ENCODE measurements around the gene TRIM66. TPM values are rescaled to one million over a fixed set of nuclear protein-coding genes. Genes with fewer than 3 reads are reported as not detected.

The TRIM66 gene
- total RNA-seq, 4 donors from 2014 or later, result 12.1 to 34.2 (median 19.8) TPM

DNA sequence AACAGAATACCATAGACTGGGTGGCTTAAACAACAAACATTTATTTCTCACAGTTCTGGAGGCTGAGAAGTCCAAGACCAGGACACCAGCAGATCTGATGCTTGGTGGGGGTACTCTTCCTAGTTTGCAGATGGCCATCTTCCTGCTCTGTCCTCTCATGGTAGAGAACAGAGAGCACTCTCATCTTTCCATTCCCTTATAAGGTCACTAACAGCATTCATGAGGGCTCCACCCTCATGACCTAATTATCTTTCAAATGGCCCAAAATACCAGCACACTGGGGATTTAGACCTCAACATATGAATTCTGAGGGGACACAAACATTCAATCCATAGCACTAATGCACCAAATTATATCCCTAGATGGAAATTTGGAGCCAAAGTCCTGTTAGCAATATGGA lies 94.5 kb downstream of the TRIM66 start:
- no peak for DNase-seq
- Histone ChIP-seq H3K4me1 (no peaks in the 10 kb centered on the region), H3K9me3 (no peaks in the 10 kb centered on the region), H3K4me3 (no peak overlapping the region), H3K36me3 (no peaks in the 10 kb centered on the region), H3K27ac (no peak overlapping the region), H3K27me3 (no peaks in the 10 kb centered on the region)
- no peak for TF ChIP-seq POLR2A (IDR thresholded peaks at IDR 0.05)
- TF ChIP-seq, protein P1, sequence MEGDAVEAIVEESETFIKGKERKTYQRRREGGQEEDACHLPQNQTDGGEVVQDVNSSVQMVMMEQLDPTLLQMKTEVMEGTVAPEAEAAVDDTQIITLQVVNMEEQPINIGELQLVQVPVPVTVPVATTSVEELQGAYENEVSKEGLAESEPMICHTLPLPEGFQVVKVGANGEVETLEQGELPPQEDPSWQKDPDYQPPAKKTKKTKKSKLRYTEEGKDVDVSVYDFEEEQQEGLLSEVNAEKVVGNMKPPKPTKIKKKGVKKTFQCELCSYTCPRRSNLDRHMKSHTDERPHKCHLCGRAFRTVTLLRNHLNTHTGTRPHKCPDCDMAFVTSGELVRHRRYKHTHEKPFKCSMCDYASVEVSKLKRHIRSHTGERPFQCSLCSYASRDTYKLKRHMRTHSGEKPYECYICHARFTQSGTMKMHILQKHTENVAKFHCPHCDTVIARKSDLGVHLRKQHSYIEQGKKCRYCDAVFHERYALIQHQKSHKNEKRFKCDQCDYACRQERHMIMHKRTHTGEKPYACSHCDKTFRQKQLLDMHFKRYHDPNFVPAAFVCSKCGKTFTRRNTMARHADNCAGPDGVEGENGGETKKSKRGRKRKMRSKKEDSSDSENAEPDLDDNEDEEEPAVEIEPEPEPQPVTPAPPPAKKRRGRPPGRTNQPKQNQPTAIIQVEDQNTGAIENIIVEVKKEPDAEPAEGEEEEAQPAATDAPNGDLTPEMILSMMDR (IDR thresholded peaks at IDR 0.05), result no peak

DNA sequence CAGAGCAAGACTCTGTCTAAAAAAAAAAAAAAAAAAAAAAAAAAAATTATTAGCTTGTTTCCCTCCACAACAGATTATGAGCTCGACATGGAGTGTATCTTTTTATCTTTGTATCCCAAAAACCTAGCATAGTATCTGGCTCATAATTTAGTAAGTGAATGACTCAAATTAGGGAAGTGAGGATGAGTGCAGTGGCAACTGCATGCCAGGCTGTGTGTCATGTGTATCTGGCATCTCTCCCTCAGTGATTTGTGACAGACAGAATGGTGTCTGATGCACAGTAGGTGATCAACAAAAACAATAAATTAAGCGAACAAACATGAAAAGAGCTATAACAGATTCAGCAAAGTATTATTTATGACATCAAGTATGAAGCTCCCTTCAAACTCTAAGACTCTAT lies 95.7 kb downstream of the TRIM66 start:
- no peaks in the 10 kb centered on the region for H3K4me1 ChIP-seq
- no peaks in the 10 kb centered on the region for H3K9me3 ChIP-seq
- no peak for DNase-seq
- H3K36me3 ChIP-seq, result no peaks in the 10 kb centered on the region
- H3K4me3 ChIP-seq, result no peak overlapping the region
- TF ChIP-seq POLR2A (IDR thresholded peaks at IDR 0.05), result no peak
- TF ChIP-seq, protein P1 (IDR thresholded peaks at IDR 0.05), result no peak
- H3K27ac ChIP-seq, result no peak overlapping the region
- H3K27me3 ChIP-seq, result no peaks in the 10 kb centered on the region

DNA sequence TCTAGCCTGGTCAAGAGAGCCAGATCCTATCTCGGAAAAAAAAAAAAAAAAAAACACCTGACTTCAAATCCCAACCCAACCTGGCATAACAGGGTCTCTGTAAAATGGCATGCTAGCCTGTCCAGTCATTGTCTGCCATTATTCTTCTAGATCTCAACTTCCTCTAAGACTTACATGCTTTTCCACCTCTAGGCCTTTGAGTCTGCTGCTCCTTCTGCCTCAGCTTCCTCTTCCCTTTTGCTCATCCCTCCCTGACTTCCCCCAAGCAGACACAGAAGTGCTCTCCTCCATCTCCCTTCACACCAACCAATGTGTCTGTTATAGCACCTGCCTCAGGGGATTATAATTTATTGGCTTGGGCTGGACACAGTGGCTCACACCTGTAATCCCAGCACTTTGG lies 96.3 kb downstream of the TRIM66 start:
- no peak for DNase-seq
- H3K4me1 ChIP-seq, result no peaks in the 10 kb centered on the region
- TF ChIP-seq, protein P1 (IDR thresholded peaks at IDR 0.05), result no peak
- TF ChIP-seq POLR2A (IDR thresholded peaks at IDR 0.05), result no peak
- H3K27me3 ChIP-seq, result no peaks in the 10 kb centered on the region
- H3K27ac ChIP-seq, result no peak overlapping the region
- H3K9me3 ChIP-seq, result no peaks in the 10 kb centered on the region
- no peaks in the 10 kb centered on the region for H3K36me3 ChIP-seq
- no peak overlapping the region for H3K4me3 ChIP-seq

DNA sequence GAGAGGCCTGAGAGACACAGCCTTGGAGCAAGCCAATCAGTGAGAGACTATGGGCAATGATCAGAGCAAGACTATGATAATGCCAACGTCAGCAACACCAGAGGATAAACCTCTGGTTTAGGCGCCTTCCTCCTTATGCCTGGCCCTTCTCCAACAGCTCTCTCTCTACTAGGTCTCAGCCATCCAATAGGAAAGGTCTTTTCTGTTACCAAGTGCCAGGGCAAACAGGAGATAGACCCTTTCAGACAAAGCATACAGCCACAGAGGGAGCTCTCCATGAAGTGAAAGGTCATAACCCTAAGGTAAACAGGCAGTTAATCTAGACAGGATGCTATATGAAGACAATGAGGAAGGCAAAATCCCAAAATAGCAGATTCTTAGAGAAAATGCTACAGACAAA lies 98.0 kb downstream of the TRIM66 start:
- Histone ChIP-seq H3K4me3 (no peak overlapping the region), H3K27me3 (no peaks in the 10 kb centered on the region), H3K9me3 (no peaks in the 10 kb centered on the region), H3K4me1 (no peaks in the 10 kb centered on the region), H3K27ac (peak overlapping the region in 2 of 4 donors; percentile 50 to 65), H3K36me3 (no peaks in the 10 kb centered on the region)
- TF ChIP-seq, protein P1 (IDR thresholded peaks at IDR 0.05), result no peak
- no peak for TF ChIP-seq POLR2A (IDR thresholded peaks at IDR 0.05)
- no peak for DNase-seq

DNA sequence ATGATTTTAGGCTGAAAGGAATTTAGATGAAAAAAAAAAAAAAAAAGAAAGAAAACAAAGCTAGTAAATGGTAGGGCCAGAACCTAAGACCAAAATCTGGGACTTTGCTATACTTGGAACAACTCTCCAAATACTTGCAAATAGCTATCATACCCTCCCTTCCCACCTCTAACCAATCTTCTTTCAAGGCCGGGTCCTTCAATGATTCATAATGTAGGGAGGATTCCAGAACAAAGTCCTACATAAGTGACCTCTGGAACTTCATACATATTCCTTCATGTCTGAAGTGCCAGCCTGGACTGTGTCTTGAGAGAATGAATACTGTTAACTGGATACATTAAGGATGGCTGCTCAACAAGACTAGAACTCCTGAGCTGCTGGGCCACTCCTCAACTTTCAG lies 98.4 kb downstream of the TRIM66 start:
- TF ChIP-seq POLR2A (IDR thresholded peaks at IDR 0.05), result no peak
- TF ChIP-seq, protein P1 (IDR thresholded peaks at IDR 0.05), result no peak
- no peaks in the 10 kb centered on the region for H3K9me3 ChIP-seq
- no peaks in the 10 kb centered on the region for H3K4me1 ChIP-seq
- no peaks in the 10 kb centered on the region for H3K27me3 ChIP-seq
- no peaks in the 10 kb centered on the region for H3K36me3 ChIP-seq
- peak overlapping the region in 2 of 4 donors; percentile 50 to 65 for H3K27ac ChIP-seq
- H3K4me3 ChIP-seq, result no peak overlapping the region
- no peak for DNase-seq

DNA sequence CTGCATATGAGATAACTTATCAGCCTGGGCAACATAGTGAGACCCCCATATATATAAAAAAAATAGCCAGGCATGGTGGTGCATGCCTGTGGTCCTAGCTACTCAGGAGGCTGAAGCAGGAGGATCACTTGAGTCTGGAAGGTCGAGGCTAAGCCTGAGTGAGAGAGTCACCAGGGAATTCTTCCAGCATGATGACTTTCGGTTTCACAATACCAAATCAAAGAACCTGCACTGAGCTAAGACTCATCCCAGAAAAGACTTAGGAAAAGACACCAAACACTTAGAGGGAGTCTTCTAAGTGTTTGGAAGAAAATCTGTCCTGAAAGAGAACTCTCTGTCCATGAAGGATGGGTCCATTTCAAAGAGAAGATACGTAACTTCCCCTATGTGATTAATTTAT lies 101.2 kb downstream of the TRIM66 start:
- no peaks in the 10 kb centered on the region for H3K36me3 ChIP-seq
- H3K9me3 ChIP-seq, result no peaks in the 10 kb centered on the region
- no peak overlapping the region for H3K27ac ChIP-seq
- TF ChIP-seq POLR2A (IDR thresholded peaks at IDR 0.05), result no peak
- TF ChIP-seq, protein P1 (IDR thresholded peaks at IDR 0.05), result no peak
- no peak for DNase-seq
- H3K4me3 ChIP-seq, result no peak overlapping the region
- H3K4me1 ChIP-seq, result no peaks in the 10 kb centered on the region
- H3K27me3 ChIP-seq, result no peaks in the 10 kb centered on the region

Measured in Peyer's patch (tissue), 4 donors.